GM19043 (cell line): ENCODE results near the gene MIPOL1.

Experiments
- ATAC-seq: cut with Tn5 transposase; IDR thresholded peaks from one replicate; pipeline ENCODE4 v1.9.1; 2021; ENCODE audit warnings: low read depth; ENCODE audit not compliant: unreplicated experiment

MIPOL1 gene

DNA sequence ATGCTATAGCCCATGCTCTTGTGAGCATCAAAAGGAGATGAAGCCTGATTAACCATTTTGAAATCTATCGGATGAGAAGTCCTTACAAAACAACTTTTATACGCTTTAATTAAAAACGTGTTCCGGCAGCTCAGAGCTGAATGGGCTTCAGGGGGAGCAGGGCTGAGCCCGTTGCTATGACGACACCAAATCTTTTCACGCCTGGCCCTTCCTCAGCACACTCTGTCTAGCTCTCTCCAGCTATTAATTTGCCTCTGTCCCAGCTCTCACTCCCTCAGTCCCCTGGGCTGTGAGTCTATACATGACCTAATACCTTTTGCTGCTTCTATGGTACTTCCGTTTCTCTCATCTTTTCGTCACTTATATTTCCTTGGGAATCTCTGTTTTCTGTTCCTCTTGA is 381.5 kb downstream of the MIPOL1 start:
- ATAC-seq: no peak

- no peak for ATAC-seq
These were observed 382.4 kb downstream of the MIPOL1 start for GRCh38 chr14:37580146-37580545.

DNA sequence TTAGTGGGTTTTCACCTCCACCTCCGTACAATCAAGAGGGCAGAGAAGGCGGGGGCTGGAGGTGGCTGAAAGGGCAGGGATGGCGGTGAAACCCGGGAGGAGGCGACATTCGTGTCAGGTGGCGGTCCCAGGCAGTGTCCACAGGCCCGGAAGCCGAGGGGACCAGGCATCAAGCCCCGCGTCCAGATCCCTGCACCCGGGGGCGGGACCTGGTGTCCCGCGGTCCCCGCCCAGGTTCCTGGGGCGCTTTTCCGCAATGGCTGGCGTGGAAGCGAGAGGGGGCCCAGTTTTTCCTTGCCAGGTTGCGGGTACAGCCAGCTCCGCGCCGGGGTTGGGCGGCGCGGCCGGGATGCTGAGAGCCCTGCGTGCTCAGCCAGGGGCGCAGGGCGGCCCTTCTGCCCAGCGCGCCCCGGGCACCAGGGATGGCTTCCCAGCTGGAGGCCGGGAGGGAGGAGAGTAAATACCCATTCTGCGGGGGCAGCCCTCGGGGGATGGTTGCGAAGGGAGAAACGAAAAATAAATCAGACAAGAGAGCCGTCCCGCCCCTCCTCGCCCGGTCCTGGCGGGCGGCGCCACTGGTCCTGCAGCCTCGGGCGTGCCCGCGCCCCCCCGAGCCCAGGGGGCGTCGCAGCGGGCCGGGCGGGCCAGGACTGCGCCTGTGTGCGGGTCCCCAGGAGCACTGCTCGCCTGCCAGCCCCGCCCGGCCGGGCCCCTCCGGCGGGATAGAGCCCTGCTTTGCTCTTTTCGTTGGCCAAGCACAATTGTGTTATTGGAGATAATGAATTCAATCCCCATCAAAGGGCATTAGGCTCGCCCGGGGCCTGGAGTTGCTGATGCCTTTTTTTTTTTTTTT is 385.8 kb downstream of the MIPOL1 start:
- ATAC-seq: no peak

GRCh38 chr14:37584211-37585100 is 386.7 kb downstream of the MIPOL1 start:
- ATAC-seq: no peak

- no peak for ATAC-seq
These were observed 387.4 kb downstream of the MIPOL1 start for GRCh38 chr14:37585101-37585511.

DNA sequence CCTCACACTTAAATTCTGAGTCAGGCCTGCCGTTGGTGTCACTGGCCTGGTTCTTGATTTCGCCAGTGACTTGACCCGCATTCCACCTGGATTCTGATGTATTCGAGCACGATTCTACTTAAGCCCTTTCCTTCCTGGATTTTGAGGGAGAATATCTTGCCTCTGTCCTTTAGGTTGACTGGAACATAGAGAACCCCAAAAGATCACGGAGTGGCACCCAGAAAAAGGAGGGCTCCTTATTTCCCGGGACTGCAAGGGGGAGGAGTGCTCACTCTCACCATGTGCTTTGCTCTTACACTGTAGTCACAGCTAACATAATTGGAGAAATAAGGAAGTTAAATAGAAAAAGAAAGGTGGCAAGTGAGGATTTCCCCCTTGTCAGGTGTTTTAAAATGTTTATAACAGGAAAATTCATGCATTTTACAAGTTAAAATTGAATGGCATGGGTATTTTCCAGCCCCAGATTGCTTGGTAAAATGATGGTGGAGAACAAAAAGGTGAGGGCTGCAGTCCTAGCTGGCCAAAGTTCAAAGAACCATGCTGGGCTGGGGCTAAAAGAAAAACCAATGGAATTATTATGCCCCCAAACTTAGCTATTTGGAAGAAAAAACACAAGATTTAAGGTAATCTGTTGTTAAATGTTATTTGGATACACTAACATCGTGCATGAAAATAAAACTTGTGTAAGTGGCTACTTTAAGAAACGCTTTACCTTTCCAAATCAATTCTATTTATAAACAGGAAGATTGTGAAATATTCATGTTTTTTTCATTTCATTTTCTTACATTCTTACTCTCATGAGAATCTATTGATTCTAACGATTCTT is 388.4 kb downstream of the MIPOL1 start:
- ATAC-seq: no peak

- no peak for ATAC-seq
These were observed 389.0 kb downstream of the MIPOL1 start for GRCh38 chr14:37586797-37587130.

- ATAC-seq: no peak
These were observed 389.5 kb downstream of the MIPOL1 start for GRCh38 chr14:37587131-37587803.

DNA sequence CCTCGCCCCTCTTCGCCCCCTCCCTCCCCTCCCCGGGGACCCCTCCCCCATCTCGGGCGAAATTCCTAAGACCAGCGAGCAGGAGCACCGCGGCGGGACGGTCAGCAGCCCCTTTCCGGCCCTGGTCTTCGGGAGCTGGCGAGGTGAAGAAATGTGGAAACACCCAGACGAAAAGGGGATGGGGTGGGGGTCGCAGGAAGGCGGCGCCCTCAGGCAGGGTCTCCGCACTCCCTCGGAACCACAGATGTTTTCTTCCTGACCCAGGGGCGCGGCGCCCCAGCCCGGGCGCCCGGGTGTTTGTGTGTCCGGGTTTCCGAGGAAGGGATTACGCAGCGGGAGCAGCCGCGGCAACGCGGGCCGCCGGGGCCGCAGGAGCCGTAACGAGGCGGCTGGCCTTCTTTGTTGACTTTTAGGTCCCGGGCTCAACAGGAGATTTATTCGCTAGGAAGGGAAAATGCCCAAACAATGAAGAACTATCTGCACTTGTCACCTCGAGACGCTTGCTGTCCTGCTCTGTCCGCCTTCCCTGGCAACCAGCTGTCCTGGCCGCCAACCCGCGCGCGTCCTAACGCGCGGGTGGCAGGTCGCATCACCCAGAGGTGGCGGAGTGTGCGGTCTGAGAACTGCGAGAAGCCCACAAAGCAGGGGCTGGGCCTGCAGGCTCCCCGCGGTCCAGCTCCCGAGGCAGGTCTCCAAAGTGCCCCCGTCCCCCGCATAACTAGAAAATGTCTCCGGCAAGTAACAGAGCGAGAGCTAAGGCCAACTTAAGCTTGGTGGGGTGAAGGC is 390.3 kb downstream of the MIPOL1 start:
- no peak for ATAC-seq

GRCh38 chr14:37588667-37588955 is 390.9 kb downstream of the MIPOL1 start:
- ATAC-seq: no peak

GRCh38 chr14:37588956-37589714 is 391.4 kb downstream of the MIPOL1 start:
- ATAC-seq: no peak

- ATAC-seq: no peak
These were observed 392.1 kb downstream of the MIPOL1 start for GRCh38 chr14:37589715-37590427.

DNA sequence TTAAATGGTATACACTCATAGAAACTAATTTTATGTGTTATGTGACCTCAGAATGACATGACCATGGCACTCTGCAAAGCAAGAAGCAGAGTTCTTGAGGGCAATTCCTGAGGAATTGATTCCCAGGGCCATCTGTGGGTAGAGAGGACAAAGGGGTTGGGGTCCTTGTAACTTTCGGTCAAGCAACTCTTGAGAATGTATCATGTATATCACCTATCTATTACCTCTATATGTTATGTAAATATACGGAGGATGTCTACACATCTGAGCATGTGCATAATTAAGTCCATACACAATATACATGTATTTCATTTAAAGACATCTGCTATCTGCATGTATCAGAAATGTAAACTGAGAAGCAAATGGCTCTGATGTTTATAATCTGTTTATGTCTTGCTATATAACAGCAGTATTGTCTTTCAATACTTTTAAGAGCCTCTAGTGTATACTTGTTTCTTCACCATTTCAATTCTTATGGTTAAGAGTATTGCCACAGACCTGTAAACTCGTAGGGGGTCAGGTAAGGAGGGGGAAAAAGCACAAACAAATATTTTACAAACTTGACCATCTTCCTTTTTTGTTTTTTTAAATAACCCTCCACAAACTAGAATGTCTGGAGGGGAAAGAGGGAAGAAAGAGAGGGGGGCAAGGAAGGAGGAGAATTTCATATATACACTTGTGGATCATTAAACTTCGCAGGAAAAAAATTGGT is 392.8 kb downstream of the MIPOL1 start:
- no peak for ATAC-seq

GRCh38 chr14:37591311-37591940 is 393.7 kb downstream of the MIPOL1 start:
- ATAC-seq: no peak

GRCh38 chr14:37591941-37592481 is 394.3 kb downstream of the MIPOL1 start:
- no peak for ATAC-seq

- ATAC-seq: no peak
These were observed 395.0 kb downstream of the MIPOL1 start for GRCh38 chr14:37592482-37593408.
